Measurements from ENCODE around the gene IGFBP4. TPM values are rescaled to one million over a fixed set of nuclear protein-coding genes. Genes with fewer than 3 reads are reported as not detected.

IGFBP4 gene
- total and polyA plus RNA-seq, 8 donors, result 30.2 to 190 (median 65.9) TPM

DNA sequence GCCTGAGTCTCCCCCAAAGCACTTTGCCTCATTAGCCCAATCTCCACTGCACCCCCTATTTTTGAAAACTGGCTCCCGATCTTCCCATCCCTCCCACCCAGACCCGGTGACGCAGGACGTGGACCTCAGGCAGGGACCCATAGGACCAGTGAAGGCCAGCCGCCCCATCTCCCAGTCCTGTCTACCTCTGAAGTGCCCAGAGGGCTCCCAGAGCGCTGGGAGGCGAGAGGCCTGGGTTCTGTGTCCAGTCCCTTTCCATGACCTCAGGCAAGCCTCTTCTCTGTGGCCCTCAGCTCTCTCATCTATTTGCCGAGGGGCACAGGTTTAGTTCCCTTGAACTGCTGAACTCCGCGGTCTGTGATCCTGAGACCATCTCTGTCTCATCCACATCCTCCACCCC, 57.5 kb downstream of the IGFBP4 start:
- H3K4me3 ChIP-seq, result no peak overlapping the region
- TF ChIP-seq, protein P1, sequence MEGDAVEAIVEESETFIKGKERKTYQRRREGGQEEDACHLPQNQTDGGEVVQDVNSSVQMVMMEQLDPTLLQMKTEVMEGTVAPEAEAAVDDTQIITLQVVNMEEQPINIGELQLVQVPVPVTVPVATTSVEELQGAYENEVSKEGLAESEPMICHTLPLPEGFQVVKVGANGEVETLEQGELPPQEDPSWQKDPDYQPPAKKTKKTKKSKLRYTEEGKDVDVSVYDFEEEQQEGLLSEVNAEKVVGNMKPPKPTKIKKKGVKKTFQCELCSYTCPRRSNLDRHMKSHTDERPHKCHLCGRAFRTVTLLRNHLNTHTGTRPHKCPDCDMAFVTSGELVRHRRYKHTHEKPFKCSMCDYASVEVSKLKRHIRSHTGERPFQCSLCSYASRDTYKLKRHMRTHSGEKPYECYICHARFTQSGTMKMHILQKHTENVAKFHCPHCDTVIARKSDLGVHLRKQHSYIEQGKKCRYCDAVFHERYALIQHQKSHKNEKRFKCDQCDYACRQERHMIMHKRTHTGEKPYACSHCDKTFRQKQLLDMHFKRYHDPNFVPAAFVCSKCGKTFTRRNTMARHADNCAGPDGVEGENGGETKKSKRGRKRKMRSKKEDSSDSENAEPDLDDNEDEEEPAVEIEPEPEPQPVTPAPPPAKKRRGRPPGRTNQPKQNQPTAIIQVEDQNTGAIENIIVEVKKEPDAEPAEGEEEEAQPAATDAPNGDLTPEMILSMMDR (IDR thresholded peaks at IDR 0.05), result no peak
- no peak overlapping the region for H3K27ac ChIP-seq
- no peaks in the 10 kb centered on the region for H3K36me3 ChIP-seq
- DNase-seq, result no peak
- H3K4me1 ChIP-seq, result peaks cover 0 to 8% (median 4%) of the 10 kb centered on the region in 3 donors
- H3K9me3 ChIP-seq, result no peaks in the 10 kb centered on the region
- WGBS, 2 donors, result 93 to 97% methylated on average over 10 of the region's 10 CpGs
- FAIRE-seq, result no peak
- H3K27me3 ChIP-seq, result no peaks in the 10 kb centered on the region
- intact Hi-C loops (cut with DNase I), result no loop called here
- ATAC-seq, result no peak

DNA sequence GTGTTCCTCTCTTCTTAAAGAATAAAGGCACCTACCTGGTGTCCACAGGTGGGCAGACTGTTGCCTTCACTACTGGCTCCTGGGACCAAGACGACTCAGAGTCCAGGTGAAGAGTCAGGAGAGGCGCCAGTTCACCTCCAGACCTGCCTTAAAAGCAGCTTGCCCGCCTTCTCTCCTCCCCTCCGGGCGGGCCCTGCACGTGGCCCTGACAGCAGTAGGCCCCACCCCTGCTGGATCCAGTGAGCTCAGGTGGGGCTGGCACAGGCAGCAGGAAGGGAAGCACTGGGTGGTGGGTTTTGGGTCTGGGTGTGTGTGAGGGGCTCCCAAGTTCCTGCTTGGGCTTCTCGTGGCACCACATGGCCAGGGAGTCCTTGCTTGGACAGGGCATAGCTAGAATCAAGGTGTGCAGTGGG, 58.3 kb downstream of the IGFBP4 start, which contains the start of gene TNS4:
TNS4 (minus strand) TSS at position 125 of the 413 bp plus-strand sequence. CDS start 5,198 bp downstream, outside the sequence.
- Histone ChIP-seq H3K9me3 (no peaks in the 10 kb centered on the region), H3K27me3 (no peaks in the 10 kb centered on the region), H3K36me3 (no peaks in the 10 kb centered on the region), H3K4me3 (no peak within 1 kb of the TSS), H3K4me1 (peaks cover 0 to 8% (median 4%) of the 10 kb centered on the region in 3 donors), H3K27ac (no peak within 1 kb of the TSS)
- intact Hi-C loops (cut with DNase I), result no loop called here
- WGBS, 2 donors, result 72 to 83% methylated on average over 7 of the region's 7 CpGs
- FAIRE-seq (no peak), DNase-seq (no peak), ATAC-seq (peak in 1 of 4 donors; percentile 12)
- TF ChIP-seq, protein P1 (IDR thresholded peaks at IDR 0.05), result no peak

DNA sequence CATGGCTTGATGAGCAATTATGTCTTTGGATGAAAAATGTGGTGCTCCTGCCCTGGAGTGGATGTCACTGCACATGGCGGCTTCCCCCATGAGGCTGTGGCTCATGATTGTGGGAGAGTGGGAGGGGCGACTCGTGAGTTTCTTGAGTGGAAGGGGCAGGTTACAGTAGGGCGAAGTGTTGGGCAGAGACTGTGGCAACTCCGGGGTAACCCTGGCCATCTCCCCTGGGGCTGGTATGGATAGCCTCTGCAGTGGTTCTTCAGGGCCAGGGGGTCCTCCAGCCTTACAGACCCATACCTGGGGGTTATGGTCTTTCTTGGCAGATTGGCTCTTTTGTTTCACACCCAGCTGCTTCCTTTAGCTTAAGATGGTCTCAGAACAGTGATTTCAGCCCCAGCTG, 59.5 kb downstream of the IGFBP4 start:
- Histone ChIP-seq H3K36me3 (no peaks in the 10 kb centered on the region), H3K27me3 (no peaks in the 10 kb centered on the region), H3K4me1 (peaks cover 0 to 8% (median 4%) of the 10 kb centered on the region in 3 donors), H3K4me3 (no peak overlapping the region), H3K27ac (no peak overlapping the region), H3K9me3 (no peaks in the 10 kb centered on the region)
- no peak for FAIRE-seq
- no peak for ATAC-seq
- no peak for DNase-seq
- 85 to 96% methylated on average over 5 of the region's 5 CpGs for WGBS, 2 donors
- TF ChIP-seq, protein P1 (IDR thresholded peaks at IDR 0.05), result no peak
- intact Hi-C loops (cut with DNase I), result no loop called here

DNA sequence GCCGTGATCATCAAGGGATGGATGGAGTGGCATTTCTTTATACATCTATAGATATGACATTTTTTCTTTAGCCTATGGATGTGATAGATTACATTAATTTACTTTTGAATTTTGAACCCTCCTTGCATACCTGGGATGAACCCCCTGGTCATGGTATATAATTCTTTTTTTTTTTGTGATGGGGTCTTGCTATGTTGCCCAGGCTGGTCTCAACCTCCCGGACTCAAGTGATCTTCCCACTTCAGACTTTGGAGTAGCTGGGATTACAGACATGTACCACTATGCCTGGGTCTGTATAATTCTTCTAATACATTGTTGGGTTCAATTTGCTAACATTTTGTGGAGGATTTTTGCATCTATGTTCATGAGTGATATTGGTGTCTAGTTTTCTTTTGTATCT, 59.9 kb downstream of the IGFBP4 start:
- no peaks in the 10 kb centered on the region for H3K36me3 ChIP-seq
- TF ChIP-seq, protein P1 (IDR thresholded peaks at IDR 0.05), result no peak
- 93 to 96% methylated on average over 2 of the region's 2 CpGs for WGBS, 2 donors
- FAIRE-seq, result no peak
- H3K4me3 ChIP-seq, result no peak overlapping the region
- H3K9me3 ChIP-seq, result no peaks in the 10 kb centered on the region
- DNase-seq, result no peak
- peaks cover 0 to 8% (median 4%) of the 10 kb centered on the region in 3 donors for H3K4me1 ChIP-seq
- H3K27me3 ChIP-seq, result no peaks in the 10 kb centered on the region
- intact Hi-C loops (cut with DNase I), result no loop called here
- no peak for ATAC-seq
- no peak overlapping the region for H3K27ac ChIP-seq

DNA sequence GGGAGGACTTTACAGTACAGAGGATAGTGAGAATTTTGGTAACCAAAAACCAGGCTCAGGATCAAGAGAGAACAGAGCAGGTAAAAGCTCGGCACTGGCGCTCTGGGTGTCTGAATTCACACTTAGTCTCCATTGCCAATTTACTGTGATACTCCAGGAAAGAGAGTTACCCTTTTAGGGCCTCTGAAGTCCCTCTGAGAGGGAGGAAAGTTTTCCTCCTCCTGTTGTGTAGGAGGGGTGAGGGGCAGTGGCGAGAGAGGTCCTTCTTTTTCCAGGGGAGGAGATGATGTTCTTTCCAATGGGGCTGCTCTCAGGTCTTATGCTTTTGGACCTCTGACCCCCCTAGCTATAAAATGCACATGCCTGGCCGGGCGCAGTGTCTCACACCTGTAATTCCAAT, 63.5 kb downstream of the IGFBP4 start:
- Histone ChIP-seq H3K36me3 (no peaks in the 10 kb centered on the region), H3K9me3 (no peaks in the 10 kb centered on the region), H3K4me3 (no peak overlapping the region), H3K27ac (no peak overlapping the region), H3K4me1 (no peaks in the 10 kb centered on the region), H3K27me3 (no peaks in the 10 kb centered on the region)
- TF ChIP-seq, protein P1 (IDR thresholded peaks at IDR 0.05), result no peak
- no peak for DNase-seq
- WGBS, 2 donors, result 81 to 86% methylated on average over 5 of the region's 5 CpGs
- intact Hi-C loops (cut with DNase I), result no loop called here
- FAIRE-seq, result no peak
- no peak for ATAC-seq

Other genes with a start within 250 kb of the IGFBP4 start
- gene WIPF2, start 224.1 kb upstream of the IGFBP4 start, total RNA-seq, result 10 to 100 TPM; 11.8 to 21.7 (median 14.6) TPM
- 1 to 10 TPM; 6.3 to 9.5 TPM for gene WIPF2, start 224.1 kb upstream of the IGFBP4 start, polyA plus RNA-seq
- 1 to 10 TPM in 5 of 6 donors, under 1 TPM in 1; 0.71 to 3.3 (median 2.0) TPM for gene CDC6, start 155.6 kb upstream of the IGFBP4 start, total RNA-seq
- 1 to 10 TPM in 1 of 2 donors, under 1 TPM in 1; 0.75 to 1.1 TPM for gene CDC6, start 155.6 kb upstream of the IGFBP4 start, polyA plus RNA-seq
- gene RARA, start 134.3 kb upstream of the IGFBP4 start, total RNA-seq, result 10 to 100 TPM in 3 of 6 donors, 1 to 10 TPM in 3; 6.8 to 19.7 (median 10.1) TPM
- gene RARA, start 134.3 kb upstream of the IGFBP4 start, polyA plus RNA-seq, result 10 to 100 TPM; 14.7 to 15.0 TPM
- gene GJD3, start 78.7 kb upstream of the IGFBP4 start, total RNA-seq, result under 1 TPM in 5 of 6 donors, not detected in 1; 0.19 to 0.67 (median 0.40) TPM
- gene GJD3, start 78.7 kb upstream of the IGFBP4 start, polyA plus RNA-seq, result under 1 TPM in 1 of 2 donors, not detected in 1; 0.09 TPM
- 1 to 10 TPM in 3 of 6 donors, under 1 TPM in 3; 0.19 to 4.4 (median 1.2) TPM for gene TOP2A, start 25.6 kb upstream of the IGFBP4 start, total RNA-seq
- gene TOP2A, start 25.6 kb upstream of the IGFBP4 start, polyA plus RNA-seq, result under 1 TPM; 0.42 to 0.76 TPM
- under 1 TPM in 2 of 6 donors, not detected in 4; 0.16 to 0.24 TPM for gene TNS4, start 58.2 kb downstream of the IGFBP4 start, total RNA-seq
- gene TNS4, start 58.2 kb downstream of the IGFBP4 start, polyA plus RNA-seq, result not detected
- under 1 TPM in 3 of 6 donors, not detected in 3; 0.09 to 0.82 (median 0.09) TPM for gene CCR7, start 122.0 kb downstream of the IGFBP4 start, total RNA-seq
- under 1 TPM; 0.07 to 0.08 TPM for gene CCR7, start 122.0 kb downstream of the IGFBP4 start, polyA plus RNA-seq
- gene SMARCE1, start 204.4 kb downstream of the IGFBP4 start, total RNA-seq, result 10 to 100 TPM; 21.7 to 48.5 (median 35.4) TPM
- gene SMARCE1, start 204.4 kb downstream of the IGFBP4 start, polyA plus RNA-seq, result 10 to 100 TPM; 29.0 to 55.8 TPM
- gene KRT222, start 221.7 kb downstream of the IGFBP4 start, total RNA-seq, result 1 to 10 TPM in 3 of 6 donors, under 1 TPM in 3; 0.28 to 2.7 (median 1.1) TPM
- 1 to 10 TPM; 1.4 to 4.9 TPM for gene KRT222, start 221.7 kb downstream of the IGFBP4 start, polyA plus RNA-seq

Data from pancreas (tissue), 10 donors.